ENCODE data around the gene TTC39A.

GRCh38 chr1:51323778-51324177, 6.6 kb downstream of the TTC39A start:
- TF ChIP-seq ZFX (IDR thresholded peaks at IDR 0.05; ENCODE audit: borderline replicate concordance) = no peak
- TF ChIP-seq, protein P1, sequence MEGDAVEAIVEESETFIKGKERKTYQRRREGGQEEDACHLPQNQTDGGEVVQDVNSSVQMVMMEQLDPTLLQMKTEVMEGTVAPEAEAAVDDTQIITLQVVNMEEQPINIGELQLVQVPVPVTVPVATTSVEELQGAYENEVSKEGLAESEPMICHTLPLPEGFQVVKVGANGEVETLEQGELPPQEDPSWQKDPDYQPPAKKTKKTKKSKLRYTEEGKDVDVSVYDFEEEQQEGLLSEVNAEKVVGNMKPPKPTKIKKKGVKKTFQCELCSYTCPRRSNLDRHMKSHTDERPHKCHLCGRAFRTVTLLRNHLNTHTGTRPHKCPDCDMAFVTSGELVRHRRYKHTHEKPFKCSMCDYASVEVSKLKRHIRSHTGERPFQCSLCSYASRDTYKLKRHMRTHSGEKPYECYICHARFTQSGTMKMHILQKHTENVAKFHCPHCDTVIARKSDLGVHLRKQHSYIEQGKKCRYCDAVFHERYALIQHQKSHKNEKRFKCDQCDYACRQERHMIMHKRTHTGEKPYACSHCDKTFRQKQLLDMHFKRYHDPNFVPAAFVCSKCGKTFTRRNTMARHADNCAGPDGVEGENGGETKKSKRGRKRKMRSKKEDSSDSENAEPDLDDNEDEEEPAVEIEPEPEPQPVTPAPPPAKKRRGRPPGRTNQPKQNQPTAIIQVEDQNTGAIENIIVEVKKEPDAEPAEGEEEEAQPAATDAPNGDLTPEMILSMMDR (IDR thresholded peaks at IDR 0.05) = no peak
